ENCODE data around the gene HNRNPUL1.

DNA sequence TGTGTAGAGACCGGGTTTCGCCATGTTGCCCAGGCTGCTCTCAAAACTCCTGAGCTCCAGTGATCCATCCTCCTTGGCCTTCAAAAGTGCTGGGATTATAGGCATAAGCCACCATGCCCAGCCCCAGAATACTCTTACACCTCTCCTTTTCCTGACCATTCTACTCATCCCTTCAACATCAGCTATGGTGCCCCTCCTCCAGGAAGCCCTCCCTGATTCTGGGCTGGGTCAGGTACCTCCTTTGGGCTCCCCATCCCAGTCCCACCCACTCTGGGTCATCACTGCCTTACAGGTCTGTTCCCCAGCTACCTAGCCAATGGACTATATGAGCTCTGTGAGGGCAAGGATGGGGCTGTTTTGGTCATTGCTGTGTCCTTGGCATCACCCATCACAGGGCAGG, 80.0 kb downstream of the HNRNPUL1 start:
- TF ChIP-seq, protein P1, sequence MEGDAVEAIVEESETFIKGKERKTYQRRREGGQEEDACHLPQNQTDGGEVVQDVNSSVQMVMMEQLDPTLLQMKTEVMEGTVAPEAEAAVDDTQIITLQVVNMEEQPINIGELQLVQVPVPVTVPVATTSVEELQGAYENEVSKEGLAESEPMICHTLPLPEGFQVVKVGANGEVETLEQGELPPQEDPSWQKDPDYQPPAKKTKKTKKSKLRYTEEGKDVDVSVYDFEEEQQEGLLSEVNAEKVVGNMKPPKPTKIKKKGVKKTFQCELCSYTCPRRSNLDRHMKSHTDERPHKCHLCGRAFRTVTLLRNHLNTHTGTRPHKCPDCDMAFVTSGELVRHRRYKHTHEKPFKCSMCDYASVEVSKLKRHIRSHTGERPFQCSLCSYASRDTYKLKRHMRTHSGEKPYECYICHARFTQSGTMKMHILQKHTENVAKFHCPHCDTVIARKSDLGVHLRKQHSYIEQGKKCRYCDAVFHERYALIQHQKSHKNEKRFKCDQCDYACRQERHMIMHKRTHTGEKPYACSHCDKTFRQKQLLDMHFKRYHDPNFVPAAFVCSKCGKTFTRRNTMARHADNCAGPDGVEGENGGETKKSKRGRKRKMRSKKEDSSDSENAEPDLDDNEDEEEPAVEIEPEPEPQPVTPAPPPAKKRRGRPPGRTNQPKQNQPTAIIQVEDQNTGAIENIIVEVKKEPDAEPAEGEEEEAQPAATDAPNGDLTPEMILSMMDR (IDR thresholded peaks at IDR 0.05; ENCODE audit: control extremely low read depth in 1 of 3, insufficient read depth in 1 of 3, low read depth in 1 of 3, low read length in 3 of 3) = no peak
- TF ChIP-seq POLR2A (IDR thresholded peaks at IDR 0.05; ENCODE audit: control extremely low read depth in 1 of 2, low read depth in 2 of 2, low read length in 2 of 2) (no peak), TEAD4 (IDR thresholded peaks at IDR 0.05; ENCODE audit: low read depth, low read length) (no peak), SP1 (IDR thresholded peaks at IDR 0.05; ENCODE audit: low read depth, low read length) (no peak), MAFK (IDR thresholded peaks at IDR 0.05; ENCODE audit: low read depth, low read length) (no peak)
- TF ChIP-seq, protein P2, sequence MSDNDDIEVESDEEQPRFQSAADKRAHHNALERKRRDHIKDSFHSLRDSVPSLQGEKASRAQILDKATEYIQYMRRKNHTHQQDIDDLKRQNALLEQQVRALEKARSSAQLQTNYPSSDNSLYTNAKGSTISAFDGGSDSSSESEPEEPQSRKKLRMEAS (IDR thresholded peaks at IDR 0.05) = no peak
